HG03108 (cell line): Measurements from ENCODE around the gene PLCB3.
"Not testable (repeated sequence)": the region's sequence is repeated elsewhere in the genome, so short reads cannot be mapped to it uniquely, and the experiment has no call there.

Experiments used
- ATAC-seq: cut with Tn5 transposase; IDR thresholded peaks from one replicate; pipeline ENCODE4 v1.9.1; 2021; ENCODE audit warnings: moderate library complexity; ENCODE audit not compliant: unreplicated experiment

PLCB3 gene

GRCh38 chr11:64303109-64304031, 52.0 kb downstream of the PLCB3 start:
- ATAC-seq: no peak

GRCh38 chr11:64304032-64304315, 52.6 kb downstream of the PLCB3 start:
- no peak for ATAC-seq

GRCh38 chr11:64304316-64305072, 53.2 kb downstream of the PLCB3 start:
- ATAC-seq: peak; percentile 30

- ATAC-seq: peak; percentile 62
These were observed 53.9 kb downstream of the PLCB3 start, which contains the start of gene ESRRA for GRCh38 chr11:64305075-64305690. Gene ESRRA (plus strand): TSS chr11:64305524. CDS start chr11:64307180, 1,656 bp downstream.

- ATAC-seq: peak; percentile 19
These were observed 54.6 kb downstream of the PLCB3 start for GRCh38 chr11:64305691-64306562.

GRCh38 chr11:64306563-64306875, 55.2 kb downstream of the PLCB3 start:
- ATAC-seq: no peak

- no peak for ATAC-seq
These were observed 55.7 kb downstream of the PLCB3 start for GRCh38 chr11:64306876-64307622.

- not testable (repeated sequence) for ATAC-seq
These were observed 56.5 kb downstream of the PLCB3 start for GRCh38 chr11:64307795-64308194.

- ATAC-seq: no peak
These were observed 61.6 kb downstream of the PLCB3 start for GRCh38 chr11:64312947-64313346.

- no peak for ATAC-seq
These were observed 62.3 kb downstream of the PLCB3 start for GRCh38 chr11:64313491-64314145.

GRCh38 chr11:64314146-64314804, 62.9 kb downstream of the PLCB3 start:
- no peak for ATAC-seq

- ATAC-seq: no peak
These were observed 63.7 kb downstream of the PLCB3 start for GRCh38 chr11:64314805-64315561.

- ATAC-seq: not testable (repeated sequence)
These were observed 64.6 kb downstream of the PLCB3 start for GRCh38 chr11:64315667-64316526.

GRCh38 chr11:64316672-64317324, 65.5 kb downstream of the PLCB3 start:
- ATAC-seq: no peak

GRCh38 chr11:64317325-64317960, 66.1 kb downstream of the PLCB3 start, which contains the start of gene TRMT112:
Gene TRMT112 (minus strand): TSS chr11:64317559. CDS start chr11:64317526, 33 bp downstream.
- ATAC-seq: peak; percentile 55
